Neuron (in vitro differentiated cells): ENCODE measurements around the gene NFASC.

Source experiments
- H2AFZ ChIP-seq: one replicate; pipeline ENCODE4 v1.6.1; 2013; ENCODE audit warnings: low read depth, mild to moderate bottlenecking, inconsistent platforms, low read length, moderate library complexity
- H3K27me3 ChIP-seq: one replicate; pipeline ENCODE4 v1.6.1; 2013; ENCODE audit warnings: low read length; ENCODE audit not compliant: insufficient read depth
- H3K36me3 ChIP-seq: one replicate; pipeline ENCODE4 v1.6.1; 2013; ENCODE audit warnings: low read length; ENCODE audit not compliant: insufficient read depth
- H3K4me1 ChIP-seq: one replicate; pipeline ENCODE4 v1.6.1; 2013; ENCODE audit warnings: low read length; ENCODE audit not compliant: insufficient read depth
- H3K4me3 ChIP-seq: 2 replicates; pipeline ENCODE4 v1.5.1; 2013; ENCODE audit warnings: mild to moderate bottlenecking, low read length, moderate library complexity
- H3K9me3 ChIP-seq: one replicate; pipeline ENCODE4 v1.6.1; 2013; ENCODE audit warnings: low read length

NFASC gene

GRCh38 chr1:204902671-204903070, 32.0 kb downstream of the NFASC start:
- Histone ChIP-seq H3K4me1 (no peaks in the 10 kb centered on the region), H3K36me3 (no peaks in the 10 kb centered on the region), H2AFZ (no peak overlapping the region), H3K27me3 (peaks cover 4% of the 10 kb centered on the region), H3K4me3 (no peak overlapping the region), H3K9me3 (no peaks in the 10 kb centered on the region)

DNA sequence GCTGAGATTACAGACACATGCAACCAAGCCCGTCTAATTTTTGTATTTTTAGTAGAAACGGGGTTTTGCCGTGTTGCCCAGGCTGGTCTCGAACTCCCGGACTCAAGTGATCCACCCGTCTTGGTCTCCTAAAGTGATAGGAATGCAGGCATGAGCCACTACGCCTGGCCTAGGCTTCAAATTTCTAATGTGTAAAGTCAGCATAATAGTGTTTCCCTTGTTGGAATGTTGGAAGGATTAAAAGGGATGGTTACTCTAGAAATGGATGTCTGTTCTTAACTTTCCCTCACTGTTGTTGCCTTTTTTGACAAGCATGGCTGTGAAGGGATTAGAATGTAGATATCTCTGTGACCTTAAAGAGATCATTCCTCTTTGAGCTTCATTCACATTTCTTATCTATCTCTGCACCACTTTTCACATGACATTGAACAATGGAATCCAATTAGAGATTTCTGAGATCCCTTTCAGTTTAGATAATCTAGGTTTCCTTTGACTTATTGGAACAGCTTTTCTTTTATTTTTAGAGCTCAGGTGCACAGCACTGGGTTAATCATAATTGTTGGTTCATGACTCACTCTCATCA, 33.7 kb downstream of the NFASC start:
- H3K27me3 ChIP-seq = peaks cover 4% of the 10 kb centered on the region
- no peak overlapping the region for H3K4me3 ChIP-seq
- H2AFZ ChIP-seq = no peak overlapping the region
- H3K36me3 ChIP-seq = no peaks in the 10 kb centered on the region
- no peaks in the 10 kb centered on the region for H3K4me1 ChIP-seq
- H3K9me3 ChIP-seq = no peaks in the 10 kb centered on the region

GRCh38 chr1:204909109-204909508, 38.4 kb downstream of the NFASC start:
- Histone ChIP-seq H2AFZ (no peak overlapping the region), H3K36me3 (no peaks in the 10 kb centered on the region), H3K27me3 (no peaks in the 10 kb centered on the region), H3K4me3 (no peak overlapping the region), H3K4me1 (no peaks in the 10 kb centered on the region), H3K9me3 (no peaks in the 10 kb centered on the region)

GRCh38 chr1:204915861-204916495, 45.3 kb downstream of the NFASC start:
- Histone ChIP-seq H3K4me3 (no peak overlapping the region), H2AFZ (no peak overlapping the region), H3K36me3 (no peaks in the 10 kb centered on the region), H3K9me3 (no peaks in the 10 kb centered on the region), H3K27me3 (no peaks in the 10 kb centered on the region), H3K4me1 (no peaks in the 10 kb centered on the region)

- no peaks in the 10 kb centered on the region for H3K4me1 ChIP-seq
- H3K36me3 ChIP-seq = no peaks in the 10 kb centered on the region
- no peaks in the 10 kb centered on the region for H3K9me3 ChIP-seq
- H3K27me3 ChIP-seq = no peaks in the 10 kb centered on the region
- no peak overlapping the region for H2AFZ ChIP-seq
- no peak overlapping the region for H3K4me3 ChIP-seq
These were observed 47.1 kb downstream of the NFASC start for GRCh38 chr1:204917802-204918201.

DNA sequence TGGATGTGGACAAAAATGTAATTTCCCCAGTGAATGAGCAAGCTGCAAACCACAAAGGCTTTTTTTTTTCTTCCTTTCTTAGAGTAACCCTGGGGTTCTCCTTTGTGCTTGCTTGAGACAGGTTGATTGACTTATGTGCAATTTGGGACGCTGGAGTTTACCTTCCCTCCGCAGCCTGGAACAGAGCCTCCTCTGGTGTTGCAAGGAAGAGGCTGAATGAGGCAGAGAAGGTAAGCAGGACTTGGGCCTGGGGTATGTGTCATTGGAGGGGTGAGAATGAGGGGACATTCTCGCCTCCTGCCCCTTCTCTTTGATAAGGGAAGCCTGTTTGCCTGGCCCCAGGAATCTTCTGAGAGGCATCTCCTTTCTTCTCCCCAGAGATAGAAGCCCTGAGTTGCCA, 49.8 kb downstream of the NFASC start:
- Histone ChIP-seq H3K9me3 (no peaks in the 10 kb centered on the region), H2AFZ (no peak overlapping the region), H3K4me3 (no peak overlapping the region), H3K4me1 (no peaks in the 10 kb centered on the region), H3K36me3 (no peaks in the 10 kb centered on the region), H3K27me3 (no peaks in the 10 kb centered on the region)

GRCh38 chr1:204920967-204921366, 50.3 kb downstream of the NFASC start:
- Histone ChIP-seq H3K27me3 (no peaks in the 10 kb centered on the region), H2AFZ (no peak overlapping the region), H3K36me3 (no peaks in the 10 kb centered on the region), H3K4me3 (no peak overlapping the region), H3K9me3 (no peaks in the 10 kb centered on the region), H3K4me1 (no peaks in the 10 kb centered on the region)

DNA sequence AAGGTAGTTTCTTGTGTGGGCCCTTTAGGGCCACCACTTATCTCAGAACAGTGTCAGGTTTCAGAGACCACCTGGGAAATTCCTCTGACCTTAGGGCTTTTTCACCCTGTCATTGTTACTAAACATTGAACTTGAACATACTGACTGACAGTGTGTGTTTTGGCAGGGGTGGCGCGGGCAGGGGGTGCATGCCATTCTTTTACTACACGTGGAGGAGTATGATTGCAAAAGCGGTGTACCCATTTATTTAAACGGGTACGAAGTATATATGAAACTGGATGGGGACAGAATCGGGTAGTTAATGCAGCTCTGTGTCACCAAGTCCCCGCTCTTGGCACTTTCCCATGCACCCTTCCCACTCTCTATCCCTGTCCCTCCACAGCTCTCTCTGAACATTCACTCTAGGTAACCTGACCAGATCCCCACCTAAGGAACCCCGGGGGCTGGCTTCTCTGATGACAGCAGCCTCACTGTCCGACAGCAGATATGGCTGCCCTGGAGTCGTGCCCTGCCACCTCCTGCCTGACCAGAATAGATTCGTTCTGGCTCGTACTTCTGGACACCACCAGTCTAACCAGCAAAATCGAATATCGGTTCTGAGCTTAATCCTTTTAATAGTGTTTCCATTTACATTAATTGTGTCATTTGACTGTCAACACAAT, 51.3 kb downstream of the NFASC start:
- Histone ChIP-seq H3K4me3 (no peak overlapping the region), H2AFZ (no peak overlapping the region), H3K27me3 (no peaks in the 10 kb centered on the region), H3K9me3 (no peaks in the 10 kb centered on the region), H3K4me1 (no peaks in the 10 kb centered on the region), H3K36me3 (no peaks in the 10 kb centered on the region)

- Histone ChIP-seq H3K27me3 (no peaks in the 10 kb centered on the region), H2AFZ (no peak overlapping the region), H3K4me3 (no peak overlapping the region), H3K36me3 (no peaks in the 10 kb centered on the region), H3K9me3 (no peaks in the 10 kb centered on the region), H3K4me1 (peaks cover 2% of the 10 kb centered on the region)
These were observed 52.5 kb downstream of the NFASC start for GRCh38 chr1:204923201-204923600.

- Histone ChIP-seq H3K9me3 (no peaks in the 10 kb centered on the region), H3K4me1 (peaks cover 6% of the 10 kb centered on the region), H3K4me3 (no peak overlapping the region), H2AFZ (no peak overlapping the region), H3K36me3 (no peaks in the 10 kb centered on the region), H3K27me3 (no peaks in the 10 kb centered on the region)
These were observed 53.0 kb downstream of the NFASC start for GRCh38 chr1:204923626-204924012.

- H3K4me1 ChIP-seq = peaks cover 12% of the 10 kb centered on the region
- H3K36me3 ChIP-seq = no peaks in the 10 kb centered on the region
- no peaks in the 10 kb centered on the region for H3K27me3 ChIP-seq
- no peaks in the 10 kb centered on the region for H3K9me3 ChIP-seq
- H3K4me3 ChIP-seq = no peak overlapping the region
- no peak overlapping the region for H2AFZ ChIP-seq
These were observed 53.5 kb downstream of the NFASC start for GRCh38 chr1:204924013-204924759.

- no peaks in the 10 kb centered on the region for H3K27me3 ChIP-seq
- no peaks in the 10 kb centered on the region for H3K36me3 ChIP-seq
- H2AFZ ChIP-seq = no peak overlapping the region
- H3K9me3 ChIP-seq = no peaks in the 10 kb centered on the region
- H3K4me3 ChIP-seq = no peak overlapping the region
- peaks cover 24% of the 10 kb centered on the region for H3K4me1 ChIP-seq
These were observed 55.0 kb downstream of the NFASC start for GRCh38 chr1:204925701-204926100.
